Activated T-cell treated with anti-CD3 and anti-CD28 coated beads, Interleukin-2, amount 50 U/mL, for 4 hours (primary cell): ENCODE data around the gene SLC16A14. TPM values are rescaled to one million over a fixed set of nuclear protein-coding genes. Genes with fewer than 3 reads are reported as not detected.
A peak's percentile ranks its signal among the peaks of the same experiment; 100 is the strongest.

Experiments used
- ATAC-seq, 2 donors: fragments of 200-7000 bp; cut with Tn5 transposase; one replicate each; pipeline ENCODE4 v1.10.0; 2021
- DNase-seq: peaks from one replicate; pipeline ENCODE4 v3.0.0-alpha.2; 2020
- H3K27me3 Mint-ChIP-seq: one replicate; pipeline ENCODE4 v1.8.0; 2021; ENCODE audit warnings: low read depth, mixed read lengths
- H3K36me3 Mint-ChIP-seq: one replicate; pipeline ENCODE4 v1.8.0; 2022; ENCODE audit warnings: mixed read lengths; ENCODE audit not compliant: insufficient read depth
- H3K4me1 Mint-ChIP-seq: one replicate; pipeline ENCODE4 v1.8.0; 2021; ENCODE audit warnings: low read depth, mixed read lengths
- H3K4me3 Mint-ChIP-seq: one replicate; pipeline ENCODE4 v1.8.0; 2021; ENCODE audit warnings: mild to moderate bottlenecking, moderate library complexity, mixed read lengths
- H3K9me3 Mint-ChIP-seq: one replicate; pipeline ENCODE4 v1.8.0; 2021; ENCODE audit warnings: mixed read lengths
- total RNA-seq, 3 donors: library from RNA; stranded (reverse); gene quantifications; one replicate each; pipeline ENCODE4 v1.2.1, GENCODE V29; 2021

SLC16A14 gene
- total RNA-seq, 3 donors from 2014 or later = 0.43 to 0.74 (median 0.43) TPM

DNA sequence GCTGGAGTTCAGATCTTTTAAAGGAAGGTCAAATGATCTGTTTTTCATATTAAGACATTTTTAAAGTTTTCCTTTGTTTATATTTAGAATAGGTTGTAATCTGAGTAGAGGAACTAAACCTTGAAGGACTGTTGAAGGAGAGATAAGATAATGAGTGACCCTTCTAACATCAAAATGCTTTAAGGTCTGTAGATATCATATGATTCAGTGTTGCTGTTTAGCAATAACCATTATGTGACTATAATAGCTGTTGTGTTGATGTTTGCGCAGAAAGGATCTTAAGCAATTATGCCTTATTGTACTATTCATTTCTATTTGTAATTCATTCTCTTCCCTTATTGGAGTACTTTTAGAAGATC lies 60.0 kb downstream of the SLC16A14 start:
- Mint-ChIP-seq H3K36me3 (no peaks in the 10 kb centered on the region), H3K4me1 (peaks cover 5% of the 10 kb centered on the region), H3K4me3 (no peak overlapping the region), H3K27me3 (no peaks in the 10 kb centered on the region), H3K9me3 (no peaks in the 10 kb centered on the region)
- no peak for ATAC-seq
- DNase-seq = no peak

DNA sequence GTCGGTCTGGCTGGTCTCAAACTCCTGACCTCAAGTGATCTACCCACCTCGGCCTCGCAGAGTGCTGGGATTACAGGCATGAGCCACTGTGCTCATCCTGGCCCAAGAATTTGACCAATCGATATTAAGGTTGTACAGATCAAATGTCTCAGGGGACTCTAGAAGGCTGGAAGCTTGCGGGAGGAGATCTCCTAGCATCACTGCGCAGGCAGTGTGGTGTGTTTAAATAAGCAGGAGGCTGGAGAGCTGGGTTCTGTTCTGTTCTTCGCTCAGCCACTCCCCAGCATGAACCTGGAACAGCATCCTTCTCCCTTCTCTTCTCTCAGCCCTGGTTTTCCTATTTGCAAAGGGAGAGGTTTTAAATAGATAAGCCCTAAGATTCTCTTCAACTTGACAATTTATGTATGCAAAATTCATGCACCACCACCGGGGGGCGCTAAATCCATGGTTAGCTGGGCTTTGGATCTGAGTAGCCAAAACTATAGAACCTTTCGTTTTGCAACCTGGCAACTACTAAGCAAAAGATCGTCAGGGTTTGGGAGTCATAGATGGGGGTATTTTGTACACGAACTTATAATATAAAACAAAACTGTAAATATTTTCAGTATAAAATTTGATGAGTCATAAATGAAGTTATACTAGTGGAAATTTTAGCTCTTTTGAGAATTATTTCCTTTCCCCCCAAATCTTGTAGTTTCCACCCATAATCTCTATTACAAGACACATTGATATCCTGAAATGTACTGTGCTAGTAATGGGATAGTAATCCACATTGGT lies 60.6 kb downstream of the SLC16A14 start:
- Mint-ChIP-seq H3K27me3 (no peaks in the 10 kb centered on the region), H3K4me1 (peaks cover 5% of the 10 kb centered on the region), H3K9me3 (no peaks in the 10 kb centered on the region), H3K4me3 (no peak overlapping the region), H3K36me3 (no peaks in the 10 kb centered on the region)
- DNase-seq (peak; percentile 81), ATAC-seq (peak; percentile 60 to 71)

DNA sequence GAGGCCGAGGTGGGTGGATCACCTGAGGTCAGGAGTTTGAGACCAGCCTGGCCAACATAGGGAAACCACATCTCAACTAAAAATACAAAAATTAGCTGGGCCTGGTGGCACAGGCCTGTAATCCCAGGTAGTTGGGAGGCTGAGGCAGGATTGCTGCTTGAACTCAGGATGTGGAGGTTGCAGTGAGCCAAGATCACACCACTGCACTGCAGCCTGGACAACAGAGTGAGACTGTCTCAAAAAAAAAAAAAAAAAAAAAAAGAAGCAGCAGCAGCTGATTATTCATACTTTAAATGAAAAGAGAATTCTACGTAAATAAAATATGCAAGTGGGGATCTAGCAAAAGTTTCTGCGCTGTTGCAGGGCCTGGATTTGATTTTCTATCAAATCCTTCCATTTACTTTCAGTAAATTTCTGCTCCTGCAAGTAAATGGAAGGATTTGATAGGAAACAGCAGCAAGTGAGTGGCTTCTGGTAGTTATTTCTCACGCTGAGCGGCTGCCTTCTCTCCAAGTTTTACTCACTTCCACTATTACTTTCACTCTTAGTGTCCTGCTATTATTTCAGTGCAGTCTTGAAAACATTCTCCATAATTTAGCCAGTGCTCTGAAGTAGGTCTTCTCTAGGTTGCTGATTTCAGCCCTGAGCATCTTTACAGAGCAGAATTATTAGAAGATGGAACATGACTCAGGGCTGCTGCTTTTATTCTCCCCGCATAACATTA lies 68.4 kb downstream of the SLC16A14 start:
- Mint-ChIP-seq H3K4me1 (peaks cover 6% of the 10 kb centered on the region), H3K27me3 (no peaks in the 10 kb centered on the region), H3K36me3 (peaks cover 2% of the 10 kb centered on the region), H3K9me3 (no peaks in the 10 kb centered on the region), H3K4me3 (no peak overlapping the region)
- DNase-seq (no peak), ATAC-seq (peak in 1 of 2 donors; percentile 32)

DNA sequence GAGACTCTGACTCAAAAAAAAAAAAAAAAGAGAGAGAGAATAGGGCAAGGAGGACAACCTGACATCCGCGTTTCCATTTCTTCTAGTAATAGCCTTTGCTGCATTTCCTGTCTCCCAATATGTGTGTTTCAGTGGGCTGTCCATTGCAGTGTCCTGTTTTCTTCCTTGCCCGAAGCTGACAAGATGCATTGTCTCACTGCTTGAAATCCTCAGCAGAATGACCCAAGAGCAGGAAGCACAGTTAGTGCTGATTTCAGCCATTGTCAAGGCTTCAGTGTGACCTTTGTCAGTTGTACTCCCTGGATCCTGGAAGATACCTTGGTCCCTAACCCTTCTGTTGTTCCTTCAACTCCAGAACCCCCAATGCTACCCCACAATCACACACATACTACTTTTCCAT lies 71.2 kb downstream of the SLC16A14 start:
- peaks cover 6% of the 10 kb centered on the region for H3K4me1 Mint-ChIP-seq
- no peak overlapping the region for H3K4me3 Mint-ChIP-seq
- no peaks in the 10 kb centered on the region for H3K9me3 Mint-ChIP-seq
- peaks cover 2% of the 10 kb centered on the region for H3K36me3 Mint-ChIP-seq
- ATAC-seq (no peak), DNase-seq (no peak)
- no peaks in the 10 kb centered on the region for H3K27me3 Mint-ChIP-seq

DNA sequence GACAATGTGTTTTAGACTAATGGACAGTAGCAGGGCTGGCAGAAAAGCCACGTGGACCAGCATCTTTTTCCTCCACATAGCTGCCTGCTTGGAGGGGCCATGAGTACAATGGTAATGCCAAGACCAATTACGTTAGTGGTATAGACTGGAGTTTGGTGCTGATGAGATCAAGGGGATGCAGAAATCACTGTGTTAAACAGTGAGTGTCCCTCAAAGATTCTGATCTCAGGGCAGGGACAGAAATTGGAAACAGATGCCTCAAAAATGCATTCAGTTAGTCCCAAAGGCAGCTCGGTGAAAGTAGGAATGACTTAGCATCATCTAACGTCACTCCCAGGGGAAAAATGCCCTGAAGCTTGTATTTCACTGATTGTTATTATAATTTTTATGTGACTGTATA lies 72.4 kb downstream of the SLC16A14 start:
- no peak for DNase-seq
- no peaks in the 10 kb centered on the region for H3K9me3 Mint-ChIP-seq
- H3K36me3 Mint-ChIP-seq = peaks cover 2% of the 10 kb centered on the region
- no peaks in the 10 kb centered on the region for H3K27me3 Mint-ChIP-seq
- peaks cover 6% of the 10 kb centered on the region for H3K4me1 Mint-ChIP-seq
- ATAC-seq = no peak
- H3K4me3 Mint-ChIP-seq = no peak overlapping the region

DNA sequence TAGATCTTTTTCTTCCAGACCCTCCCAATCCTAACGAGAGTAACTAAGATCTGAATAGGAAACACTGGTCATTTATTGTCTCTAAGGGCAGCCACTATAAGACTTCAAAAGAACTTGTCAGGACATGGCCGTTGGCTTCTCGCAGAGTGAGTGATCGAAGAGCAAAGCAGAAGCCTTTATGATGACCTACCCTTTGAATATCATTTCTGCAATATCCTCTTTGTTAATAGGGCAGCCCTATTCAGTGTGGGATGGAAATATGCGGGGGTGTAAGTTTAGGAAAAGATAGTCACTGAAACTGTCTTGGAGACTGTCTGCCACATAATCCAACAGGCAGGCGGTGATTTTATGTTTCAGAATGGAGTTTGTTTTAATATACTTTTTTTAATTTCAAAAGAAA lies 75.5 kb downstream of the SLC16A14 start:
- Mint-ChIP-seq H3K4me1 (no peaks in the 10 kb centered on the region), H3K36me3 (peaks cover 2% of the 10 kb centered on the region), H3K4me3 (no peak overlapping the region), H3K27me3 (no peaks in the 10 kb centered on the region), H3K9me3 (no peaks in the 10 kb centered on the region)
- DNase-seq (no peak), ATAC-seq (no peak)

Other genes starting within 250 kb of the SLC16A14 start
- gene TRIP12, start 146.9 kb downstream of the SLC16A14 start, total RNA-seq = 100 to 1,000 TPM; 211 to 227 (median 221) TPM
- under 1 TPM; 0.76 to 0.84 (median 0.81) TPM for gene FBXO36, start 146.4 kb downstream of the SLC16A14 start, total RNA-seq
- gene SP110, start 151.1 kb upstream of the SLC16A14 start, total RNA-seq = 10 to 100 TPM; 47.9 to 55.0 (median 49.1) TPM
- gene SP140, start 156.8 kb upstream of the SLC16A14 start, total RNA-seq = 10 to 100 TPM; 38.4 to 50.6 (median 43.9) TPM